Keratinocyte (primary cell): ENCODE data around the gene KANK2. TPM values are rescaled to one million over a fixed set of nuclear protein-coding genes. Genes with fewer than 3 reads are reported as not detected.

Experiments used
- DNase-seq: peaks from one replicate; pipeline ENCODE4 v3.0.0-alpha.2; 2011; ENCODE audit warnings: low read depth, missing footprints, low spot score
- FAIRE-seq: peaks from 2 replicates; lab custom pipeline; 2011; peaks lifted over from hg19 to GRCh38; lab: Jason Lieb, UNC
- H2AFZ ChIP-seq: 2 replicates; pipeline ENCODE4 v1.6.0; 2012; ENCODE audit warnings: low read length, control low read depth, inconsistent platforms; ENCODE audit not compliant: control insufficient read depth
- H3K27ac ChIP-seq: 2 replicates; pipeline ENCODE4 v1.5.1; 2011; ENCODE audit warnings: low read length; ENCODE audit not compliant: control insufficient read depth, insufficient read depth
- H3K27me3 ChIP-seq: 3 replicates; pipeline ENCODE4 v1.6.0; 2011; ENCODE audit warnings: low read length; ENCODE audit not compliant: control insufficient read depth, insufficient read depth; ENCODE audit errors: extremely low read depth
- H3K36me3 ChIP-seq, 2 experiments: 2 replicates in 1 of 2; 3 replicates in 1 of 2; pipeline ENCODE4 v1.5.1; 2011; ENCODE audit warnings: low read length in 2 of 2, mild to moderate bottlenecking in 1 of 2; ENCODE audit not compliant: control insufficient read depth in 2 of 2, insufficient read depth in 2 of 2; ENCODE audit errors: extremely low read depth in 1 of 2
- H3K4me1 ChIP-seq: 3 replicates; pipeline ENCODE4 v1.5.1; 2011; ENCODE audit warnings: low read length; ENCODE audit not compliant: control insufficient read depth, insufficient read depth; ENCODE audit errors: extremely low read depth
- H3K4me2 ChIP-seq: 3 replicates; pipeline ENCODE4 v1.6.0; 2011; ENCODE audit warnings: low read depth, low read length; ENCODE audit not compliant: control insufficient read depth, insufficient read depth; ENCODE audit errors: extremely low read depth
- H3K4me3 ChIP-seq, 3 experiments: fragments of 200-600 bp in 1 of 3; sonication (generic) in 1 of 3; 2 replicates in 2 of 3; 3 replicates in 1 of 3; pipeline ENCODE4 v1.5.1; 2011 to 2016; ENCODE audit warnings: low read length in 3 of 3, mild to moderate bottlenecking in 3 of 3, control low read depth in 2 of 3, inconsistent platforms in 1 of 3, low read depth in 1 of 3, mixed read lengths in 1 of 3, mixed run types in 1 of 3, moderate library complexity in 1 of 3; ENCODE audit not compliant: control insufficient read depth in 2 of 3, insufficient read depth in 2 of 3; ENCODE audit errors: extremely low read depth in 1 of 3
- H3K79me2 ChIP-seq: 2 replicates; pipeline ENCODE4 v1.6.0; 2012; ENCODE audit warnings: low read length; ENCODE audit not compliant: control insufficient read depth, insufficient read depth
- H3K9ac ChIP-seq: 3 replicates; pipeline ENCODE4 v1.6.0; 2011; ENCODE audit warnings: low read length; ENCODE audit not compliant: control insufficient read depth, insufficient read depth; ENCODE audit errors: extremely low read depth
- H3K9me1 ChIP-seq: 3 replicates; pipeline ENCODE4 v1.6.0; 2011; ENCODE audit warnings: low read length; ENCODE audit not compliant: control insufficient read depth, insufficient read depth; ENCODE audit errors: extremely low read depth
- H3K9me3 ChIP-seq: 2 replicates; pipeline ENCODE4 v1.5.1; 2012; ENCODE audit warnings: low read depth, low read length; ENCODE audit not compliant: control insufficient read depth
- H4K20me1 ChIP-seq: 3 replicates; pipeline ENCODE4 v1.6.0; 2011; ENCODE audit warnings: low read length; ENCODE audit not compliant: control insufficient read depth, insufficient read depth; ENCODE audit errors: extremely low read depth
- EZH2 ChIP-seq: IDR thresholded peaks from one replicate; pipeline ENCODE4 v1.6.1; 2012; ENCODE audit warnings: inconsistent platforms, mild to moderate bottlenecking, low read length, moderate library complexity
- dilution Hi-C: fragments of 300-500 bp; cut with MboI; formaldehyde crosslinking; loops from one replicate; pipeline ENCODE4 v1.7.0; 2020; ENCODE audit warnings: low sequenced_read_pairs; ENCODE audit not compliant: extremely low pct_ligation_motif_present
- polyA plus RNA-seq, 5 experiments: library from polyadenylated mRNA; depleted of rRNA in 3 of 5; stranded (reverse) in 3 of 5; stranded (forward) in 1 of 5; unstranded in 1 of 5; fragments of >200 nt; gene quantifications; 1 replicate in 1 of 5; 2 replicates in 3 of 5; 3 replicates in 1 of 5; pipeline versions ENCODE4 v1.2.1 to v1.2.3, GENCODE V29; 2011 to 2012; ENCODE audit warnings: missing spikeins in 2 of 5, low read depth in 1 of 5, low replicate concordance in 1 of 5
- TF ChIP-seq, protein P1 (sequence below), 3 experiments: IDR thresholded peaks in 1 of 3; conservative IDR thresholded peaks in 1 of 3; optimal IDR thresholded peaks in 1 of 3; 2 replicates in 2 of 3; 3 replicates in 1 of 3; pipeline versions ENCODE3 to v1.5.1; 2011; ENCODE audit warnings: low read length in 3 of 3, mild to moderate bottlenecking in 3 of 3, moderate library complexity in 2 of 3, control low read depth in 1 of 3, inconsistent platforms in 1 of 3; ENCODE audit not compliant: insufficient read depth in 2 of 3; ENCODE audit errors: extremely low read depth in 1 of 3

KANK2 gene
- polyA plus RNA-seq, 1 donor (not counting 4 experiments of a cell fraction or from before 2014, with no cell fraction given), result 2.8 TPM

DNA sequence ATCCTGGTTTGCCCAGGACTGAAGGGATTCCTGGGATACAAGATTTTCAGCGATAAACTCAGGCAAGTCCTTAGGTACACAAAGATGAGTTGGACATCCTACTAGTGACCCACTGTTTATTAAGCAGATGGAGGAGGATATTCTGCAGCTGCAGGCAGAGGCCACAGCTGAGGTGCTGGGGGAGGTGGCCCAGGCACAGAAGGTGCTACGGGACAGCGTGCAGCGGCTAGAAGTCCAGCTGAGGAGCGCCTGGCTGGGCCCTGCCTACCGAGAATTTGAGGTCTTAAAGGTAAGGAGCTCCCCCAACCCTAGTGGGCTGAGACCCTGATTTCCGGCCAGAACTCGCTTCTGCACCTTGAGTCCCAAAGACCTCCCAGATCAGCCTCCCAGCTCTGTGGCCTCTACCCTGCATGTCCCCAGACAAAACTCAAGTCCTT lies 42.7 kb upstream of the KANK2 start:
- Histone ChIP-seq H3K27ac (no peak overlapping the region), H3K4me1 (no peaks in the 10 kb centered on the region), H3K4me2 (no peak overlapping the region), H2AFZ (no peak overlapping the region), H3K9me3 (no peaks in the 10 kb centered on the region), H3K27me3 (no peaks in the 10 kb centered on the region), H3K9ac (no peak overlapping the region), H3K79me2 (no peaks in the 10 kb centered on the region), H4K20me1 (no peaks in the 10 kb centered on the region), H3K4me3 (no peak overlapping the region), H3K36me3 (peaks cover 17 to 34% of the 10 kb centered on the region in 2 experiments), H3K9me1 (no peaks in the 10 kb centered on the region)
- TF ChIP-seq EZH2, result no peak
- TF ChIP-seq, protein P1, sequence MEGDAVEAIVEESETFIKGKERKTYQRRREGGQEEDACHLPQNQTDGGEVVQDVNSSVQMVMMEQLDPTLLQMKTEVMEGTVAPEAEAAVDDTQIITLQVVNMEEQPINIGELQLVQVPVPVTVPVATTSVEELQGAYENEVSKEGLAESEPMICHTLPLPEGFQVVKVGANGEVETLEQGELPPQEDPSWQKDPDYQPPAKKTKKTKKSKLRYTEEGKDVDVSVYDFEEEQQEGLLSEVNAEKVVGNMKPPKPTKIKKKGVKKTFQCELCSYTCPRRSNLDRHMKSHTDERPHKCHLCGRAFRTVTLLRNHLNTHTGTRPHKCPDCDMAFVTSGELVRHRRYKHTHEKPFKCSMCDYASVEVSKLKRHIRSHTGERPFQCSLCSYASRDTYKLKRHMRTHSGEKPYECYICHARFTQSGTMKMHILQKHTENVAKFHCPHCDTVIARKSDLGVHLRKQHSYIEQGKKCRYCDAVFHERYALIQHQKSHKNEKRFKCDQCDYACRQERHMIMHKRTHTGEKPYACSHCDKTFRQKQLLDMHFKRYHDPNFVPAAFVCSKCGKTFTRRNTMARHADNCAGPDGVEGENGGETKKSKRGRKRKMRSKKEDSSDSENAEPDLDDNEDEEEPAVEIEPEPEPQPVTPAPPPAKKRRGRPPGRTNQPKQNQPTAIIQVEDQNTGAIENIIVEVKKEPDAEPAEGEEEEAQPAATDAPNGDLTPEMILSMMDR (optimal IDR thresholded peaks at IDR 0.05 in 1 of 3, IDR thresholded peaks at IDR 0.05 in 1 of 3, conservative IDR thresholded peaks at IDR 0.05 in 1 of 3; ENCODE audit: extremely low read depth in 1 of 3, insufficient read depth in 2 of 3, low read length in 3 of 3), result no peak
- no peak for FAIRE-seq
- no peak for DNase-seq
- dilution Hi-C loops, result no loop called here

DNA sequence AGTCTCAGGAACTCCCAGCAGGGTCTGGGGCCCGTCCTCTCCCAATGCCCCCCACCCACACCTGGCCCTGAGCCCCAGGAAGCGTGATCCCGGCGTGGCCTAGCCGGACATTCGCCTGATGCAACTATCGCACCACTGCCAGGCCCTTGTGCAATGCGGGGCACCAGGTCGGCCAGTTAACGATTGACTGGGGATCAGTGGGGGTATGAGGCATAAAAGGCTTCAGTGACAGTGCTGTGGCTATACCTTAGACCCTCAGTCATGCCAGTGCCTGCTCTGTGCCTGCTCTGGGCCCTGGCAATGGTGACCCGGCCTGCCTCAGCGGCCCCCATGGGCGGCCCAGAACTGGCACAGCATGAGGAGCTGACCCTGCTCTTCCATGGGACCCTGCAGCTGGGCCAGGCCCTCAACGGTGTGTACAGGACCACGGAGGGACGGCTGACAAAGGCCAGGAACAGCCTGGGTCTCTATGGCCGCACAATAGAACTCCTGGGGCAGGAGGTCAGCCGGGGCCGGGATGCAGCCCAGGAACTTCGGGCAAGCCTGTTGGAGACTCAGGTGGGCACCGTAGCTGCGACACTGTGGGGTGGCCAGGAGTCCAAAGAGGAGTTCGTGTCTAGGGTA lies 42.1 kb upstream of the KANK2 start, which contains the start of gene ANGPTL8:
TSS of gene ANGPTL8 (plus strand) at position 243 of the 624 bp plus-strand sequence. CDS start at position 262, 19 bp downstream.
- H3K36me3 ChIP-seq, result peaks cover 13 to 34% of the 10 kb centered on the region in 2 experiments

More for the DNA sequence above, 42.1 kb upstream of the KANK2 start, which contains the start of gene ANGPTL8:
- TF ChIP-seq EZH2, result no peak
- TF ChIP-seq, protein P1 (optimal IDR thresholded peaks at IDR 0.05 in 1 of 3, IDR thresholded peaks at IDR 0.05 in 1 of 3, conservative IDR thresholded peaks at IDR 0.05 in 1 of 3; ENCODE audit: extremely low read depth in 1 of 3, insufficient read depth in 2 of 3, low read length in 3 of 3), result no peak
- H3K4me2 ChIP-seq, result no peak within 1 kb of the TSS
- no peak within 1 kb of the TSS for H2AFZ ChIP-seq
- dilution Hi-C loops, result no loop called here
- FAIRE-seq (no peak), DNase-seq (no peak)
- no peaks in the 10 kb centered on the region for H3K79me2 ChIP-seq
- H3K9ac ChIP-seq, result no peak within 1 kb of the TSS
- no peaks in the 10 kb centered on the region for H4K20me1 ChIP-seq
- no peak within 1 kb of the TSS for H3K27ac ChIP-seq
- H3K4me1 ChIP-seq, result no peaks in the 10 kb centered on the region
- no peak within 1 kb of the TSS for H3K4me3 ChIP-seq
- no peaks in the 10 kb centered on the region for H3K9me3 ChIP-seq
- H3K9me1 ChIP-seq, result no peaks in the 10 kb centered on the region
- H3K27me3 ChIP-seq, result no peaks in the 10 kb centered on the region
